Suprapubic skin (tissue), 4 donors: ENCODE data around the gene ITSN1. TPM values are rescaled to one million over a fixed set of nuclear protein-coding genes. Genes with fewer than 3 reads are reported as not detected.

ENCODE experiments used
- DNase-seq, 2 donors: peaks; one replicate each; pipeline ENCODE4 v3.0.0-alpha.2; 2019; ENCODE audit warnings: low spot score in 2 of 2
- H3K27ac ChIP-seq: fragments of 200-600 bp; sonication (generic); one replicate; pipeline ENCODE4 v1.5.1; 2019
- H3K27me3 ChIP-seq: fragments of 200-600 bp; sonication (generic); one replicate; pipeline ENCODE4 v1.5.1; 2019
- H3K36me3 ChIP-seq: fragments of 200-600 bp; sonication (generic); one replicate; pipeline ENCODE4 v1.5.1; 2019
- H3K4me1 ChIP-seq: fragments of 200-600 bp; sonication (generic); one replicate; pipeline ENCODE4 v1.5.1; 2019
- H3K4me3 ChIP-seq: fragments of 200-600 bp; sonication (generic); one replicate; pipeline ENCODE4 v1.5.1; 2019; ENCODE audit warnings: mild to moderate bottlenecking
- H3K9me3 ChIP-seq: fragments of 200-600 bp; sonication (generic); one replicate; pipeline ENCODE4 v1.5.1; 2019
- EP300 ChIP-seq: sonication (generic); formaldehyde crosslinking; IDR thresholded peaks from one replicate; pipeline ENCODE4 v1.6.1; 2017; ENCODE audit warnings: antibody characterized with exemption
- POLR2A ChIP-seq, 2 donors: fragments of 450-650 bp; IDR thresholded peaks; one replicate each; pipeline ENCODE4 v1.6.1; 2017; ENCODE audit warnings: antibody characterized with exemption in 2 of 2, mild to moderate bottlenecking in 2 of 2, moderate library complexity in 2 of 2
- POLR2AphosphoS5 ChIP-seq, 3 donors: sonication (generic); formaldehyde crosslinking; IDR thresholded peaks; one replicate each; pipeline ENCODE4 v1.6.1; 2017; ENCODE audit warnings: antibody characterized with exemption in 3 of 3
- WGBS: methylation state at CpG from one replicate; pipeline ENCODE4 v1.1.5; 2018; 5-methylcytosine and 5-hydroxymethylcytosine counted together
- total RNA-seq, 4 donors: library from RNA; depleted of rRNA; stranded (reverse); fragments of >200 nt; gene quantifications; one replicate each; pipeline ENCODE4 v1.1.0, GENCODE V29; 2016
- TF ChIP-seq, protein P1 (sequence below), 2 donors: fragments of 200-600 bp in 1 of 2; fragments of 450-650 bp in 1 of 2; sonication (generic) in 1 of 2; IDR thresholded peaks; one replicate each; pipeline ENCODE4 v1.5.1; 2016 to 2019; ENCODE audit warnings: antibody characterized with exemption in 2 of 2, mild to moderate bottlenecking in 1 of 2, moderate library complexity in 1 of 2

The ITSN1 gene
- total RNA-seq, 4 donors from 2014 or later, result 23.8 to 53.3 (median 35.2) TPM

- no peaks in the 10 kb centered on the region for H3K27me3 ChIP-seq
- H3K4me1 ChIP-seq, result peaks cover 39% of the 10 kb centered on the region
- no peak for DNase-seq
- H3K27ac ChIP-seq, result no peak overlapping the region
- TF ChIP-seq POLR2A (IDR thresholded peaks at IDR 0.05) (no peak), EP300 (no peak)
- TF ChIP-seq, protein P1, sequence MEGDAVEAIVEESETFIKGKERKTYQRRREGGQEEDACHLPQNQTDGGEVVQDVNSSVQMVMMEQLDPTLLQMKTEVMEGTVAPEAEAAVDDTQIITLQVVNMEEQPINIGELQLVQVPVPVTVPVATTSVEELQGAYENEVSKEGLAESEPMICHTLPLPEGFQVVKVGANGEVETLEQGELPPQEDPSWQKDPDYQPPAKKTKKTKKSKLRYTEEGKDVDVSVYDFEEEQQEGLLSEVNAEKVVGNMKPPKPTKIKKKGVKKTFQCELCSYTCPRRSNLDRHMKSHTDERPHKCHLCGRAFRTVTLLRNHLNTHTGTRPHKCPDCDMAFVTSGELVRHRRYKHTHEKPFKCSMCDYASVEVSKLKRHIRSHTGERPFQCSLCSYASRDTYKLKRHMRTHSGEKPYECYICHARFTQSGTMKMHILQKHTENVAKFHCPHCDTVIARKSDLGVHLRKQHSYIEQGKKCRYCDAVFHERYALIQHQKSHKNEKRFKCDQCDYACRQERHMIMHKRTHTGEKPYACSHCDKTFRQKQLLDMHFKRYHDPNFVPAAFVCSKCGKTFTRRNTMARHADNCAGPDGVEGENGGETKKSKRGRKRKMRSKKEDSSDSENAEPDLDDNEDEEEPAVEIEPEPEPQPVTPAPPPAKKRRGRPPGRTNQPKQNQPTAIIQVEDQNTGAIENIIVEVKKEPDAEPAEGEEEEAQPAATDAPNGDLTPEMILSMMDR (IDR thresholded peaks at IDR 0.05), result no peak
- no peak overlapping the region for H3K4me3 ChIP-seq
- H3K9me3 ChIP-seq, result no peaks in the 10 kb centered on the region
- 58% methylated on average over 1 of the region's 1 CpG for WGBS
- no peaks in the 10 kb centered on the region for H3K36me3 ChIP-seq
Observed at GRCh38 chr21:33688353-33688752, 46.1 kb downstream of the ITSN1 start.

DNA sequence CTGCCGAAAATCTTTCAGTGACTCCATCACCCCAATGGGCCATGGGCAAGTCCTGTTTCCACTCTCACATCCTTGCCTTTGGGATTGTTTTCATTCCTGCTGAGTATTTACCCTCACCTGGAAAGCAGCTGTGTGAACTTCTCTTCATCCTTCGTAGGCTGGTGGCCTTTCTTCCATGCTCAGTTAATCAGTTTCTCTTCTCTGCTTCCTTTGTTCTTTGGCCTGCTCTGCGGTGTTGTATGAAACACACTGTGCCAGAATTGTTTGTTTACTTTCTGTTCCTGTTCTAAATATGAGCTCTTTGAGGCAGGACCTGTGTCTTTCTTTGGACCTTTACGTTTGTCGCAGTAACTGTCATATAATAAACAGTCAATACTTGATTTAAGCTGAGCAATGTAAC is 48.6 kb downstream of the ITSN1 start:
- no peak for DNase-seq
- TF ChIP-seq POLR2AphosphoS5 (IDR thresholded peaks at IDR 0.05) (no peak), POLR2A (IDR thresholded peaks at IDR 0.05) (no peak), EP300 (no peak)
- TF ChIP-seq, protein P1 (IDR thresholded peaks at IDR 0.05), result no peak
- Histone ChIP-seq H3K9me3 (no peaks in the 10 kb centered on the region), H3K27ac (no peak overlapping the region), H3K36me3 (no peaks in the 10 kb centered on the region), H3K4me1 (peaks cover 16% of the 10 kb centered on the region), H3K4me3 (no peak overlapping the region), H3K27me3 (no peaks in the 10 kb centered on the region)
- WGBS, result 87% methylated on average over 5 of the region's 5 CpGs

GRCh38 chr21:33691945-33692603 is 49.8 kb downstream of the ITSN1 start:
- H3K27ac ChIP-seq, result no peak overlapping the region
- H3K4me1 ChIP-seq, result peaks cover 5% of the 10 kb centered on the region
- TF ChIP-seq POLR2A (IDR thresholded peaks at IDR 0.05) (no peak), EP300 (no peak), POLR2AphosphoS5 (IDR thresholded peaks at IDR 0.05) (no peak)
- TF ChIP-seq, protein P1 (IDR thresholded peaks at IDR 0.05), result no peak
- no peak for DNase-seq
- no peaks in the 10 kb centered on the region for H3K27me3 ChIP-seq
- H3K9me3 ChIP-seq, result no peaks in the 10 kb centered on the region
- 97% methylated on average over 6 of the region's 6 CpGs for whole genome bisulfite sequencing
- H3K36me3 ChIP-seq, result no peaks in the 10 kb centered on the region
- H3K4me3 ChIP-seq, result no peak overlapping the region

- Histone ChIP-seq H3K27ac (no peak overlapping the region), H3K9me3 (no peaks in the 10 kb centered on the region), H3K4me1 (no peaks in the 10 kb centered on the region), H3K27me3 (no peaks in the 10 kb centered on the region), H3K4me3 (no peak overlapping the region), H3K36me3 (no peaks in the 10 kb centered on the region)
- DNase-seq, result no peak
- 66% methylated on average over 2 of the region's 2 CpGs for WGBS
- no peak for TF ChIP-seq POLR2A (IDR thresholded peaks at IDR 0.05)
- TF ChIP-seq EP300, result no peak
- no peak for TF ChIP-seq POLR2AphosphoS5 (IDR thresholded peaks at IDR 0.05)
- TF ChIP-seq, protein P1 (IDR thresholded peaks at IDR 0.05), result no peak
Observed at GRCh38 chr21:33695813-33696212, 53.5 kb downstream of the ITSN1 start.

DNA sequence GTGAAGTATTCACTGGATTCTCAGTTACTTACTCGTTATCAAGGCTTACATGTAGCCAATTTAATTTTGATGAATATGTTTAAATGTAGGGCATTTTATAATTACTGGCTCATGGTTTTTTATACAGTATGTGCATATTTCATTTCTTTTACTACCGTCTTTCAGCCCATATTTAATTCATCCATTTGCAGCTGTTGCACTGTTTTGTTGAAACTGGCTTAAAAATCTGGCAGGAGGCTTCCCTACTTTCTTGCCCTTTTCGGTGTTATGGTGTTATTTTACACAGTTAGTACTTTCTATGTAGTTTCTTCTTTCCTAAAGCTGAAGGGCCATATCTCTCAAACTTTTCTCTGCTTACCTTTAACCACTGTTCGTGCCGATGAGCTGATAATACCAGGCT is 54.2 kb downstream of the ITSN1 start:
- Histone ChIP-seq H3K27ac (no peak overlapping the region), H3K4me3 (no peak overlapping the region), H3K4me1 (no peaks in the 10 kb centered on the region), H3K9me3 (no peaks in the 10 kb centered on the region), H3K27me3 (no peaks in the 10 kb centered on the region), H3K36me3 (no peaks in the 10 kb centered on the region)
- TF ChIP-seq, protein P1 (IDR thresholded peaks at IDR 0.05), result no peak
- TF ChIP-seq EP300 (no peak), POLR2AphosphoS5 (IDR thresholded peaks at IDR 0.05) (no peak), POLR2A (IDR thresholded peaks at IDR 0.05) (no peak)
- DNase-seq, result no peak
- WGBS, result 77% methylated on average over 5 of the region's 5 CpGs
